Subcutaneous abdominal adipose tissue (tissue), 5 donors: ENCODE results near the gene ADAMTSL4.
"Not testable (repeated sequence)": the region's sequence is repeated elsewhere in the genome, so short reads cannot be mapped to it uniquely, and the experiment has no call there.

Experiments
- H3K27ac ChIP-seq: one replicate; pipeline ENCODE4 v1.7.0; 2013; ENCODE audit warnings: low read depth, mild to moderate bottlenecking, inconsistent platforms, low read length, moderate library complexity
- H3K27me3 ChIP-seq, 5 donors: one replicate each; pipeline ENCODE4 v1.7.0; 2013; ENCODE audit warnings: low read length in 5 of 5, inconsistent platforms in 1 of 5; ENCODE audit not compliant: control insufficient read depth in 5 of 5, insufficient read depth in 4 of 5
- H3K36me3 ChIP-seq, 5 donors: one replicate each; pipeline ENCODE4 v1.7.0; 2013; ENCODE audit warnings: low read length in 5 of 5; ENCODE audit not compliant: control insufficient read depth in 5 of 5, insufficient read depth in 5 of 5
- H3K4me1 ChIP-seq, 5 donors: one replicate each; pipeline ENCODE4 v1.7.0; 2013; ENCODE audit warnings: low read length in 5 of 5, mild to moderate bottlenecking in 3 of 5, moderate library complexity in 1 of 5; ENCODE audit not compliant: control insufficient read depth in 5 of 5, insufficient read depth in 5 of 5
- H3K4me3 ChIP-seq, 5 donors: one replicate each; pipeline ENCODE4 v1.7.0; 2013; ENCODE audit warnings: low read length in 5 of 5, low read depth in 1 of 5
- H3K9ac ChIP-seq, 5 donors: one replicate each; pipeline ENCODE4 v1.7.0; 2013; ENCODE audit warnings: low read length in 5 of 5, mild to moderate bottlenecking in 4 of 5, moderate library complexity in 3 of 5
- H3K9me3 ChIP-seq, 5 donors: one replicate each; pipeline ENCODE4 v1.7.0; 2013; ENCODE audit warnings: low read length in 5 of 5; ENCODE audit not compliant: control insufficient read depth in 5 of 5
- donor health status: healthy.
- donor health status: healthy.
- donor health status: healthy.
- donor health status: healthy.
- donor health status: healthy.

The ADAMTSL4 gene

GRCh38 chr1:150605451-150605731 lies 56.2 kb downstream of the ADAMTSL4 start:
- not testable (repeated sequence) for H3K9me3 ChIP-seq, H3K9ac ChIP-seq, H3K36me3 ChIP-seq, H3K4me3 ChIP-seq, H3K27me3 ChIP-seq
- Histone ChIP-seq H3K27ac (peak overlapping the region; percentile 77), H3K4me1 (peaks cover 0 to 21% (median 15%) of the 10 kb centered on the region in 5 donors)

DNA sequence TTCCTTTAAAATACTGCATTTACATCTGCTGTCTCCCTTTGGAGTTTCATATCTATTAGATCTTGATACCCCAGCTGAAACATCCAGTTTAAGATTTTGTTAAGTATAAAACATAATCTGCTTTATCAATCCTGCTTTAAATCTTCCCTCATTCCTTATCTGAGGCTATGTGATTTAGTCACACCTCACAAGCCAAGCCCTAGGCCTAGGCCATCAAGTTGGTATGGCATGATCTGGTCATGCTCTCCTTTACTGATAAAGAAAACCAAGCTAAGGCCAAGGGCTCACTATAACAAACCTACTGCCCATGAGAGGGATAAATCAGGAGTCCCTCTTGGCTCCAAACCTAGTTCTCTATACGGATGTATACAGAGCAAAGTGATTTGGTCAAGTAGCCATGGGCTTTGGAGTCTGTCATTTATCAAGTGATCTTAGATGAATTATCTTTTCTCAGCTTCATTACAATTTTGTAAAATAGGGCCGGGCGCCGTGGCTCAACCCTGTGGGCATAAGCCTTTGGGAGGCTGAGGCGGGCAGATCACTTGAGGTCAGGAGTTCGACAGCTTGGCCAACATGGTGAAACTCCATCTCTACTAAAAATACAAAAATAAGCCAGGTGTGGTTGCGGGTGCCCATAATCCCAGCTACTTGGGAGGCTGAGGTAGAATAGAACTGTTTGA lies 57.4 kb downstream of the ADAMTSL4 start:
- H3K36me3 ChIP-seq: no peaks in the 10 kb centered on the region
- peaks cover 6 to 30% (median 19%) of the 10 kb centered on the region in 5 donors for H3K4me1 ChIP-seq
- no peaks in the 10 kb centered on the region for H3K27me3 ChIP-seq
- H3K9me3 ChIP-seq: no peaks in the 10 kb centered on the region
- no peak overlapping the region for H3K4me3 ChIP-seq
- no peak overlapping the region for H3K9ac ChIP-seq
- H3K27ac ChIP-seq: no peak overlapping the region

GRCh38 chr1:150609732-150610131 lies 60.5 kb downstream of the ADAMTSL4 start:
- no peaks in the 10 kb centered on the region for H3K27me3 ChIP-seq
- H3K9ac ChIP-seq: peak overlapping the region in 2 of 5 donors; percentile 43 to 51
- no peak overlapping the region for H3K4me3 ChIP-seq
- H3K27ac ChIP-seq: peak overlapping the region; percentile 62
- H3K4me1 ChIP-seq: peaks cover 6 to 52% (median 34%) of the 10 kb centered on the region in 5 donors
- H3K9me3 ChIP-seq: no peaks in the 10 kb centered on the region
- H3K36me3 ChIP-seq: peaks cover 0 to 2% (median 0%) of the 10 kb centered on the region in 5 donors
